ENCODE measurements around the gene MB. TPM values are rescaled to one million over a fixed set of nuclear protein-coding genes. Genes with fewer than 3 reads are reported as not detected.

The MB gene
- polyA plus RNA-seq, 1 donor (not counting 4 experiments of a cell fraction or from before 2014, with no cell fraction given), result not detected

DNA sequence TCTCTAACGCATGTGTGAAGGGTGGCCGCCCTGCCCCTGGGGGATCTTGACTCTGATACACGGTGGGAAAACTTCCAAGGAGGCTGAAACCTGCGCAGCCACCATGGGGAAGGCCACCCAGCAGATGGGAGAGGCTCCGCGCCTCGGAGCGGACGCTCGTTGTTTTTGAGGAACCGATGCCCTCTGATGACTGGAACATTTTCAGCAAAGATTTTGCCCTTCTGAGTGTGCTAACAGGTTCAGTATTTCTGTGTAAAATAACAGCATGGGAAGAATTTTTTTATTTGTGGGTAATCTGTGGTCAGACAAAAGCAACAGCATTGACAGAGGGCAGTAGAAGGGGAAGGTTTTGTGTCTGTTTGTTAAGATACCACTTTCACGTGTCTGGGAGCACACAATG lies 16.7 kb downstream of the MB start:
- Histone ChIP-seq H3K4me2 (ENCODE audit: control insufficient read depth, extremely low read depth, insufficient read depth, low read depth, low read length) (peak overlapping the region; percentile 27), H3K9me1 (ENCODE audit: control insufficient read depth, extremely low read depth, insufficient read depth, low read length) (no peaks in the 10 kb centered on the region), H2AFZ (ENCODE audit: control insufficient read depth, low read length) (peak overlapping the region; percentile 17), H4K20me1 (ENCODE audit: control insufficient read depth, extremely low read depth, insufficient read depth, low read length) (no peaks in the 10 kb centered on the region), H3K4me1 (ENCODE audit: control insufficient read depth, extremely low read depth, insufficient read depth, low read length) (peaks cover 11% of the 10 kb centered on the region), H3K36me3 (ENCODE audit: control insufficient read depth in 2 of 2, extremely low read depth in 1 of 2, insufficient read depth in 2 of 2, low read length in 2 of 2) (no peaks in the 10 kb centered on the region), H3K4me3 (ENCODE audit: control insufficient read depth in 2 of 3, extremely low read depth in 1 of 3, insufficient read depth in 2 of 3, low read depth in 1 of 3, low read length in 3 of 3) (no peak overlapping the region), H3K9ac (ENCODE audit: control insufficient read depth, extremely low read depth, insufficient read depth, low read length) (no peak overlapping the region), H3K79me2 (ENCODE audit: control insufficient read depth, insufficient read depth, low read length) (no peaks in the 10 kb centered on the region), H3K27me3 (ENCODE audit: control insufficient read depth, extremely low read depth, insufficient read depth, low read length) (no peaks in the 10 kb centered on the region), H3K9me3 (ENCODE audit: control insufficient read depth, low read depth, low read length) (no peaks in the 10 kb centered on the region), H3K27ac (ENCODE audit: control insufficient read depth, insufficient read depth, low read length) (no peak overlapping the region)
- no peak for FAIRE-seq
- no peak for DNase-seq (ENCODE audit: low read depth, low spot score)
- dilution Hi-C loops (cut with MboI; ENCODE audit: extremely low pct_ligation_motif_present, low sequenced_read_pairs), result no loop called here
- TF ChIP-seq EZH2 (IDR thresholded peaks at IDR 0.05; ENCODE audit: low read length), result no peak
- TF ChIP-seq, protein P1, sequence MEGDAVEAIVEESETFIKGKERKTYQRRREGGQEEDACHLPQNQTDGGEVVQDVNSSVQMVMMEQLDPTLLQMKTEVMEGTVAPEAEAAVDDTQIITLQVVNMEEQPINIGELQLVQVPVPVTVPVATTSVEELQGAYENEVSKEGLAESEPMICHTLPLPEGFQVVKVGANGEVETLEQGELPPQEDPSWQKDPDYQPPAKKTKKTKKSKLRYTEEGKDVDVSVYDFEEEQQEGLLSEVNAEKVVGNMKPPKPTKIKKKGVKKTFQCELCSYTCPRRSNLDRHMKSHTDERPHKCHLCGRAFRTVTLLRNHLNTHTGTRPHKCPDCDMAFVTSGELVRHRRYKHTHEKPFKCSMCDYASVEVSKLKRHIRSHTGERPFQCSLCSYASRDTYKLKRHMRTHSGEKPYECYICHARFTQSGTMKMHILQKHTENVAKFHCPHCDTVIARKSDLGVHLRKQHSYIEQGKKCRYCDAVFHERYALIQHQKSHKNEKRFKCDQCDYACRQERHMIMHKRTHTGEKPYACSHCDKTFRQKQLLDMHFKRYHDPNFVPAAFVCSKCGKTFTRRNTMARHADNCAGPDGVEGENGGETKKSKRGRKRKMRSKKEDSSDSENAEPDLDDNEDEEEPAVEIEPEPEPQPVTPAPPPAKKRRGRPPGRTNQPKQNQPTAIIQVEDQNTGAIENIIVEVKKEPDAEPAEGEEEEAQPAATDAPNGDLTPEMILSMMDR (optimal IDR thresholded peaks at IDR 0.05 in 1 of 3, IDR thresholded peaks at IDR 0.05 in 1 of 3, conservative IDR thresholded peaks at IDR 0.05 in 1 of 3; ENCODE audit: extremely low read depth in 1 of 3, insufficient read depth in 2 of 3, low read length in 3 of 3), result no peak

DNA sequence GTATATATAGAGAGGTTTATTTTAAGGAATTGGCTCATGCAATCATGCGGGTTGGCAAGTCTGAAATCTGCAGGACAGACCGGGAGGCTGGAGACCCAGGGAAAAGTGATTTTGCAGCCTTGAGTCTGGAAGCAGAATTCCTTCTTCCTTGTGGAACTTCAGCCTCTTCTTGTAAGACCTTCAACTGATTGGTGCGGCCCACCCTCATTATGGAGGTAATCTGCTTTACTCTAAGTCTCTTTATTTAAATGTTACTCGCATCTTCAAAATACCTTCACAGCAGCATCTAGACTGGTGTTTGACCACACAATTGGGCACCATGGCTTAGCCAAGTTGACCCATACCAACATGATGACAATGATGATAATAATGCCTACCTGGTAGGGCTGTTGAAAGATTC lies 17.8 kb downstream of the MB start:
- dilution Hi-C loops (cut with MboI; ENCODE audit: extremely low pct_ligation_motif_present, low sequenced_read_pairs), result no loop called here
- Histone ChIP-seq H3K4me1 (ENCODE audit: control insufficient read depth, extremely low read depth, insufficient read depth, low read length) (peaks cover 8% of the 10 kb centered on the region), H3K4me3 (ENCODE audit: control insufficient read depth in 2 of 3, extremely low read depth in 1 of 3, insufficient read depth in 2 of 3, low read depth in 1 of 3, low read length in 3 of 3) (no peak overlapping the region), H3K9ac (ENCODE audit: control insufficient read depth, extremely low read depth, insufficient read depth, low read length) (no peak overlapping the region), H4K20me1 (ENCODE audit: control insufficient read depth, extremely low read depth, insufficient read depth, low read length) (no peaks in the 10 kb centered on the region), H3K36me3 (ENCODE audit: control insufficient read depth in 2 of 2, extremely low read depth in 1 of 2, insufficient read depth in 2 of 2, low read length in 2 of 2) (no peaks in the 10 kb centered on the region), H2AFZ (ENCODE audit: control insufficient read depth, low read length) (no peak overlapping the region), H3K9me3 (ENCODE audit: control insufficient read depth, low read depth, low read length) (no peaks in the 10 kb centered on the region), H3K9me1 (ENCODE audit: control insufficient read depth, extremely low read depth, insufficient read depth, low read length) (no peaks in the 10 kb centered on the region), H3K27me3 (ENCODE audit: control insufficient read depth, extremely low read depth, insufficient read depth, low read length) (no peaks in the 10 kb centered on the region), H3K27ac (ENCODE audit: control insufficient read depth, insufficient read depth, low read length) (no peak overlapping the region), H3K4me2 (ENCODE audit: control insufficient read depth, extremely low read depth, insufficient read depth, low read depth, low read length) (no peak overlapping the region), H3K79me2 (ENCODE audit: control insufficient read depth, insufficient read depth, low read length) (no peaks in the 10 kb centered on the region)
- FAIRE-seq (no peak), DNase-seq (ENCODE audit: low read depth, low spot score) (no peak)
- TF ChIP-seq, protein P1 (optimal IDR thresholded peaks at IDR 0.05 in 1 of 3, IDR thresholded peaks at IDR 0.05 in 1 of 3, conservative IDR thresholded peaks at IDR 0.05 in 1 of 3; ENCODE audit: extremely low read depth in 1 of 3, insufficient read depth in 2 of 3, low read length in 3 of 3), result no peak
- no peak for TF ChIP-seq EZH2 (IDR thresholded peaks at IDR 0.05; ENCODE audit: low read length)

Data from keratinocyte (primary cell).